ENCODE data around the gene L2HGDH. TPM values are rescaled to one million over a fixed set of nuclear protein-coding genes. Genes with fewer than 3 reads are reported as not detected.

The L2HGDH gene
- total RNA-seq, 1 donor from 2014 or later, result 7.3 TPM

DNA sequence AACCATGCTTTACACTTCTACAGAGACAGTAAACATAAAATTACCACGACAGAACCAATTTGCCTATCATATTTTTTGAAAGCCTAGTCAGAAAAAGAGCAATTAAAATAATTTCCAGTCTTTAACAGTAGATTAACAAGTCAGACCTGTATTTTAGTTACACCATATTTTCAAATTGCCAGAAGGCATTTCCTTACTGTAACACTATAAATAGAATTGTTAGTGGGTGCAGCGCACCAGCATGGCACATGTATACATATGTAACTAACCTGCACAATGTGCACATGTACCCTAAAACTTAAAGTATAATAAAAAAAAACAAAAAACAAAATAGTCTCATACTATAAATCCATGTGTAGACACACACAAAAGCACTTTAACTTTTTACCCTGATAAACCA is 96.6 kb downstream of the L2HGDH start:
- Histone ChIP-seq H3K27me3 (ENCODE audit: control insufficient read depth, insufficient read depth, low read length) (no peaks in the 10 kb centered on the region), H3K36me3 (ENCODE audit: control insufficient read depth, insufficient read depth, low read length) (no peaks in the 10 kb centered on the region), H3K4me3 (ENCODE audit: low read depth, low read length) (no peak overlapping the region)
- DNase-seq (ENCODE audit: low read depth), result no peak
- TF ChIP-seq, protein P1, sequence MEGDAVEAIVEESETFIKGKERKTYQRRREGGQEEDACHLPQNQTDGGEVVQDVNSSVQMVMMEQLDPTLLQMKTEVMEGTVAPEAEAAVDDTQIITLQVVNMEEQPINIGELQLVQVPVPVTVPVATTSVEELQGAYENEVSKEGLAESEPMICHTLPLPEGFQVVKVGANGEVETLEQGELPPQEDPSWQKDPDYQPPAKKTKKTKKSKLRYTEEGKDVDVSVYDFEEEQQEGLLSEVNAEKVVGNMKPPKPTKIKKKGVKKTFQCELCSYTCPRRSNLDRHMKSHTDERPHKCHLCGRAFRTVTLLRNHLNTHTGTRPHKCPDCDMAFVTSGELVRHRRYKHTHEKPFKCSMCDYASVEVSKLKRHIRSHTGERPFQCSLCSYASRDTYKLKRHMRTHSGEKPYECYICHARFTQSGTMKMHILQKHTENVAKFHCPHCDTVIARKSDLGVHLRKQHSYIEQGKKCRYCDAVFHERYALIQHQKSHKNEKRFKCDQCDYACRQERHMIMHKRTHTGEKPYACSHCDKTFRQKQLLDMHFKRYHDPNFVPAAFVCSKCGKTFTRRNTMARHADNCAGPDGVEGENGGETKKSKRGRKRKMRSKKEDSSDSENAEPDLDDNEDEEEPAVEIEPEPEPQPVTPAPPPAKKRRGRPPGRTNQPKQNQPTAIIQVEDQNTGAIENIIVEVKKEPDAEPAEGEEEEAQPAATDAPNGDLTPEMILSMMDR (IDR thresholded peaks at IDR 0.05; ENCODE audit: insufficient read depth, low read length, poor library complexity, severe bottlenecking), result no peak

DNA sequence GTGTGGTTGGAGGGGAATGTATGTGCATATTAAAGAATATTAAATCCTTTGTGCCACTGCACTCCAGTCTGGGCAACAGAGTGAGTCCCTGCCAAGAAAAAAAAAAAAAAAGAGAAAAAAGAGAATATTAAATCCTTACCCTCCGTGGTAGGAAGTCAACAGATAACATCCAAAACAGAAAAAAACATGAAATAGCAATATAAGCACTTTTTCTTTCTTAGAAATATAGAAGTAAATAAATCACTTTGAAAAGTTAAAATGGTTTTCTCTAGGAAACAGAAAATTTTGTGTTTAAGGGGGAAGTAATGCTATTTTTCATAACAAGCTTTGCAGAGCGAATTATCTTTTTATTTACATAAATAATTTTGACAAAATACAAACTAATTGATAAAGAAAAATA is 98.2 kb downstream of the L2HGDH start:
- Histone ChIP-seq H3K27me3 (ENCODE audit: control insufficient read depth, insufficient read depth, low read length) (no peaks in the 10 kb centered on the region), H3K4me3 (ENCODE audit: low read depth, low read length) (no peak overlapping the region), H3K36me3 (ENCODE audit: control insufficient read depth, insufficient read depth, low read length) (no peaks in the 10 kb centered on the region)
- DNase-seq (ENCODE audit: low read depth), result no peak
- TF ChIP-seq, protein P1 (IDR thresholded peaks at IDR 0.05; ENCODE audit: insufficient read depth, low read length, poor library complexity, severe bottlenecking), result no peak

DNA sequence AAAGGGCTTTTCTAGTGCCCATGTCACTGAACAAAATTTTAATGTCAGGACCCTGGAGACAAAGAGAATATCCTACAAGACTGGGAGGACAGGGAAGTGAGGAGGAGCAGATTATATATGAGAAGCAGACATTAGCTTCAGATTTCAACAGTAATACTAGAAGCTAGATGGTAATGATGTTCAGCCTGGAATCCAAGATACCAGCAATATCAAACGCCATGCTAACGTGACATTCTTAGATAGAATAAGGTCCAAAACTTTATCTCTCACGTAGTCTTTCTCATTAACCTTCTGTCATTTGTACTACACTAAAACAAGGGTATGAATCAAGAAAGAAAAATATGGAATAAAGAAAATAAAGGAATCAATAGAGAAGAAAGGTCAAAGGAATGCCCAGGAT is 99.3 kb downstream of the L2HGDH start:
- H3K4me3 ChIP-seq (ENCODE audit: low read depth, low read length), result no peak overlapping the region
- no peaks in the 10 kb centered on the region for H3K36me3 ChIP-seq (ENCODE audit: control insufficient read depth, insufficient read depth, low read length)
- H3K27me3 ChIP-seq (ENCODE audit: control insufficient read depth, insufficient read depth, low read length), result no peaks in the 10 kb centered on the region
- no peak for DNase-seq (ENCODE audit: low read depth)
- TF ChIP-seq, protein P1 (IDR thresholded peaks at IDR 0.05; ENCODE audit: insufficient read depth, low read length, poor library complexity, severe bottlenecking), result no peak

DNA sequence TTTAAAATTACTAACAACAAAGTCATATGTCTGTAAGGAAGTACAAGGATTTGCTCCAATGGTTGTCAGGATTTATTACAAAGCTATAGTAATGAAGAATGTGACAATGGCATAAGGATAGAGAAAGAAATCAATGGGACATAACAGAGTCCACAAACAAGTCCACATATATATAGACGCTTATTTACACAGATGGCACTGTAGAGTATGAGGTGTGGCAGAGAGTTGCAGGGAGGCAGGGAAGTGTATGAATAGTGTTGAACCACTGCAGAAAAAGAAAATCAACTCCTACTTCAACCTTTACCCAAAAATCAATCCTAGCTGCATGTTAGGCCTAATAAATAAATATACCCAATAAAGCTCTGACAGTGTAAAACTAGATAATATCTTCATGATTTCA is 102.0 kb downstream of the L2HGDH start:
- no peaks in the 10 kb centered on the region for H3K36me3 ChIP-seq (ENCODE audit: control insufficient read depth, insufficient read depth, low read length)
- TF ChIP-seq, protein P1 (IDR thresholded peaks at IDR 0.05; ENCODE audit: insufficient read depth, low read length, poor library complexity, severe bottlenecking), result no peak
- no peaks in the 10 kb centered on the region for H3K27me3 ChIP-seq (ENCODE audit: control insufficient read depth, insufficient read depth, low read length)
- H3K4me3 ChIP-seq (ENCODE audit: low read depth, low read length), result no peak overlapping the region
- no peak for DNase-seq (ENCODE audit: low read depth)

DNA sequence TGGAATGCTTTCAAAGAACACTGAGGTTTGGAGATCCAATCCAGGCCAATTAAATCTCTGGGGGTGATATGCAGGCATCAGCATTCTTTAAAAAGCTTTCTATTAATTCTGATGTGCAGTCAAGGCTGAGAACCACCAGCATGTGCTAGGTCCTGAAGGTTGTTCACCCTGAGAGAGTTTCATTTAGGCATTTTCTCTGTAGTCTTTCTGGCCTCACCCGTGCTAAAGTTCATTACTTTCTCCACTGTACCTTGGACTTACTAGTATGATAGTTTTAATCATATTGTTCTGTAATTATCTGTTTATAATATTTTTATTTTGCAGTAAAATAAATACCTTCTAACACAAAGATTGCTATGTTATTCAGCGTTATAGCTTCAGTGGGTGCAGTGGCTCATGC is 113.5 kb downstream of the L2HGDH start:
- TF ChIP-seq, protein P1 (IDR thresholded peaks at IDR 0.05; ENCODE audit: insufficient read depth, low read length, poor library complexity, severe bottlenecking), result no peak
- no peaks in the 10 kb centered on the region for H3K36me3 ChIP-seq (ENCODE audit: control insufficient read depth, insufficient read depth, low read length)
- no peak overlapping the region for H3K4me3 ChIP-seq (ENCODE audit: low read depth, low read length)
- no peak for DNase-seq (ENCODE audit: low read depth)
- no peaks in the 10 kb centered on the region for H3K27me3 ChIP-seq (ENCODE audit: control insufficient read depth, insufficient read depth, low read length)

DNA sequence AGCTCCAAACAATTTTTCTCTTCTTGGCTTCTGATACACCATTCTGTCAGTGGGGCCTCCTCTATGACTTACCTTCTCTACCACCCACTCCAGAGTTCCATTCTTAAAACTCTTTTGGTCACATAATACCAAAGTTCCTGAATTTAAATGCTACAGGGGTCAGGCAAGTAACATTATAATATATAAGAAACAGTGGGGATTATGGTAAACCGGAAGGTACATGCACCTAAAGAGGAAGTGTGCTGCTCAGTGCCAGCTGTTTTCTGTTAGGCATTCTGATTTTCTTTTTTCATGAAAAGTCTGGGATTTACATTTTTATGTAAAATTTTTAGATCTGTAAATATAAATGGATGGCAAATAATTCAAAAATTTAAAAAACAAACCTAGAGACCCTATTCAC is 120.5 kb downstream of the L2HGDH start:
- Histone ChIP-seq H3K36me3 (ENCODE audit: control insufficient read depth, insufficient read depth, low read length) (no peaks in the 10 kb centered on the region), H3K27me3 (ENCODE audit: control insufficient read depth, insufficient read depth, low read length) (no peaks in the 10 kb centered on the region), H3K4me3 (ENCODE audit: low read depth, low read length) (no peak overlapping the region)
- TF ChIP-seq, protein P1 (IDR thresholded peaks at IDR 0.05; ENCODE audit: insufficient read depth, low read length, poor library complexity, severe bottlenecking), result no peak
- no peak for DNase-seq (ENCODE audit: low read depth)
